DMS153 treated with DMSO at 0.1 percent for 48 hours (cell line): ENCODE data around the gene MINDY1.

ENCODE experiments used
- DNase-seq: peaks from one replicate; lab custom pipeline; 2025; ENCODE audit not compliant: unreplicated experiment; lab: John Stamatoyannopoulos, UW

The MINDY1 gene

GRCh38 chr1:150987924-150988323 is 18.8 kb downstream of the MINDY1 start:
- DNase-seq = no peak

GRCh38 chr1:150985179-150985825 is 21.4 kb downstream of the MINDY1 start:
- no peak for DNase-seq

GRCh38 chr1:150981805-150982712 is 24.6 kb downstream of the MINDY1 start, which contains the start of gene ANXA9:
TSS of gene ANXA9 (plus strand) at chr1:150982292. CDS start at chr1:150983106, 814 bp downstream.
- DNase-seq = no peak

- peak; percentile 81 for DNase-seq
Measured at GRCh38 chr1:150981177-150981804, 25.4 kb downstream of the MINDY1 start.

- DNase-seq = peak; percentile 75
Measured at GRCh38 chr1:150979092-150980056, 27.3 kb downstream of the MINDY1 start.

GRCh38 chr1:150976879-150977694 is 29.6 kb downstream of the MINDY1 start:
- peak; percentile 44 for DNase-seq

- DNase-seq = no peak
Measured at GRCh38 chr1:150976401-150976821, 30.3 kb downstream of the MINDY1 start.

GRCh38 chr1:150974580-150975478 is 31.9 kb downstream of the MINDY1 start, which contains the start of gene CERS2:
TSS of gene CERS2 (minus strand) at chr1:150974835. CDS start at chr1:150969090, 5,745 bp downstream.
- DNase-seq = peak; percentile 79

GRCh38 chr1:150973836-150974579 is 32.7 kb downstream of the MINDY1 start:
- DNase-seq = peak; percentile 33

GRCh38 chr1:150973258-150973835 is 33.4 kb downstream of the MINDY1 start:
- no peak for DNase-seq

GRCh38 chr1:150972417-150972940 is 34.2 kb downstream of the MINDY1 start:
- no peak for DNase-seq

GRCh38 chr1:150971583-150972416 is 34.9 kb downstream of the MINDY1 start:
- no peak for DNase-seq

- DNase-seq = no peak
Measured at GRCh38 chr1:150970808-150971582, 35.7 kb downstream of the MINDY1 start.

GRCh38 chr1:150969626-150970025 is 37.1 kb downstream of the MINDY1 start:
- no peak for DNase-seq

GRCh38 chr1:150968491-150968890 is 38.2 kb downstream of the MINDY1 start:
- DNase-seq = no peak

GRCh38 chr1:150967936-150968335 is 38.8 kb downstream of the MINDY1 start:
- DNase-seq = no peak
